Cortex of kidney (tissue), 1 donor: ENCODE results near the gene SENP3.

Experiments
- DNase-seq: peaks from one replicate; lab custom pipeline; 2025; lab: John Stamatoyannopoulos, UW

The SENP3 gene

DNA sequence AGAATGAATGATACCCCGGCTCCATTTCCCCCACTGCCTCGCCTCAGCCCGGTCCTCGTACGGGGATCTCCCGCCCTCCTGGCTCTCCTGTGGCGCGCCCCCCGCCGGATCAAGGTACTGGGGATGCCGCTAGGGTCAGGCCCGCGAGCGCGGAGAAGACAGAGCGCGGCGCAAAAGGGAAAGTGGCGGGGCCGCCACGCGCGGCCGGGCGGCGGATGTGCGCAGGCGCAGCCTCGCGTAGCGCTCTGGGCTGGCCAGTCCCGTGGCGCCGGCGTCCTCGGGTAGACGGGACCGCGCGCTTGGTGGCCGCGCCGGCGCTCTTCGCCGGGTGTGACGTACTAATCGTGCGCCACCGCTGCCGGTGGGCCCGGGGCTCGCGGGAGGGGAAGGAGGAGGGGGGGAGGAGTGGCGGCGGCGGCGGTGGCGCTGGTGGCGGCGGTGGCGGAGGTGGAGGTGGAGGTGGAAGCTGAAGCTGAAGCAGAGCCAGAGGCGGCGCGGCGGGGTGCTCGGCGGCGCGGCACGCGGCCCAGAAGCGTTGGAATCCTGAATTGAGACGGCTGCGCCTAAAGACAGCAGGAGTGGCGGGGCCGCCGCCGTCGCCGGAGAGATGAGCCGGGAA, at the start of gene SENP3:
TSS of gene SENP3 (plus strand) at position 331 of the 619 bp plus-strand sequence. CDS start 1,158 bp downstream, outside the sequence.
- peak; percentile 51 for DNase-seq

DNA sequence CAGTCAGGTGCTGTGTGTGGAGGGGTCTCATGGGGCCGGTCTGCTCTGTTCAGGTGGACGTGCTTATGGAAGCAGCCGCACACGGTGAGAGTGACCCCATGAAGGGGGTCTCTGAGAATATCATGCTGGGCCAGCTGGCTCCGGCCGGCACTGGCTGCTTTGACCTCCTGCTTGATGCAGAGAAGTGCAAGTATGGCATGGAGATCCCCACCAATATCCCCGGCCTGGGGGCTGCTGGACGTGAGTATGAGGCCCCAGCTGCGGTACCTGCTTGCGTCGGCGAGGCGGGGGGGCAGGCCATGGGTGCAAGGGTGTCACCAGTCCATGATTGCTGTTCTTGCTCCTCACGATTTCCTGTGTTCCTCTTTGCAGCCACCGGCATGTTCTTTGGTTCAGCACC, 49.6 kb upstream of the SENP3 start:
- DNase-seq = no peak

DNA sequence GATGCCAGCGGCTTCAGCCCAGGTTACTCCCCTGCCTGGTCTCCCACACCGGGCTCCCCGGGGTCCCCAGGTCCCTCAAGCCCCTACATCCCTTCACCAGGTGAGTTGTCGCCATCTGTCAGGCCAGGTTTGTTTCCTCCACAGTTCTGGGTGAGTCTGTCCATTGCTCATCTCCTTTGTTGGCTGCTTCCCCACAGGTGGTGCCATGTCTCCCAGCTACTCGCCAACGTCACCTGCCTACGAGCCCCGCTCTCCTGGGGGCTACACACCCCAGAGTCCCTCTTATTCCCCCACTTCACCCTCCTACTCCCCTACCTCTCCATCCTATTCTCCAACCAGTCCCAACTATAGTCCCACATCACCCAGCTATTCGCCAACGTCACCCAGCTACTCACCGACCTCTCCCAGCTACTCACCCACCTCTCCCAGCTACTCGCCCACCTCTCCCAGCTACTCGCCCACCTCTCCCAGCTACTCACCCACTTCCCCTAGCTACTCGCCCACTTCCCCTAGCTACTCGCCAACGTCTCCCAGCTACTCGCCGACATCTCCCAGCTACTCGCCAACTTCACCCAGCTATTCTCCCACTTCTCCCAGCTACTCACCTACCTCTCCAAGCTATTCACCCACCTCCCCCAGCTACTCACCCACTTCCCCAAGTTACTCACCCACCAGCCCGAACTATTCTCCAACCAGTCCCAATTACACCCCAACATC, 48.7 kb upstream of the SENP3 start:
- DNase-seq = no peak

DNA sequence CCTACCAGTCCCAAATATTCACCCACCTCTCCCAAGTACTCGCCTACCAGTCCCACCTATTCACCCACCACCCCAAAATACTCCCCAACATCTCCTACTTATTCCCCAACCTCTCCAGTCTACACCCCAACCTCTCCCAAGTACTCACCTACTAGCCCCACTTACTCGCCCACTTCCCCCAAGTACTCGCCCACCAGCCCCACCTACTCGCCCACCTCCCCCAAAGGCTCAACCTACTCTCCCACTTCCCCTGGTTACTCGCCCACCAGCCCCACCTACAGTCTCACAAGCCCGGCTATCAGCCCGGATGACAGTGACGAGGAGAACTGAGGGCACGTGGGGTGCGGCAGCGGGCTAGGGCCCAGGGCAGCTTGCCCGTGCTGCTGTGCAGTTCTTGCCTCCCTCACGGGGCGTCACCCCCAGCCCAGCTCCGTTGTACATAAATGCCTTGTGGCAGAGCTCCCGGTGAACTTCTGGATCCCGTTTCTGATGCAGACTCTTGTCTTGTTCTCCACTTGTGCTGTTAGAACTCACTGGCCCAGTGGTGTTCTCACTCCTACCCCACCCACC, 47.8 kb upstream of the SENP3 start:
- DNase-seq = no peak

DNA sequence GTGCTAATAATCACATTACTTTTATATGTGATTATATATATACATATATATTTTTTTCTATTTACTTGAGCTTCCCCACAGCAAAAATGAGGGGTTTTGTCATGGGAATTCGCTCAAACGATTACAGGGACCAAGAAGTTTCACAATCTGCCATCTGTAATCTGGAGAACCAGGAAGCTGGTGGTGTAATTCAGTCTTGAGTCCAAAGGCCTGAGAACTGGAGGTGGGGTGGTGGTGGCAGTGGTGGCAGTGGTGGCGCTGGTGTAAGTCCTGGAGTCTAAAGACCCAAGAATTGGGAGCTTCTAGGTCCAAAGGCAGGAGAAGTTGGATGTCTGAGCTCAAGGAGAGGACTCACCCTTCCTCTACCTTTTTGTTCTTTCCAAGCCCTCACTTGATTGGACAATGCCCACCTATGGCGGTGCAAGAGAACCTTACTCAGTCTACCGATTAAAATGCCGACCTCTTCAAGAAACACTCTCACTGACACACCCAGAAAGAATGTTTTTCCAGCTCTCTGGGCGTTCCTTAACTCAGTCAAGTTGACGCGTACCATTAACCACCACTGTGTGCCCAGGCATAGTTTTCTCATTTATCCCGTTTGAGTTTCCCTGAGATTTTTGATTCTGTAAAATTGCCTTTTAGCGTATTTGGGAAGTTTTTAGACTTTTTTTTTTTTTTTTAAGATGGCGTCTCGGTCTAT, 45.7 kb upstream of the SENP3 start:
- DNase-seq = no peak

DNA sequence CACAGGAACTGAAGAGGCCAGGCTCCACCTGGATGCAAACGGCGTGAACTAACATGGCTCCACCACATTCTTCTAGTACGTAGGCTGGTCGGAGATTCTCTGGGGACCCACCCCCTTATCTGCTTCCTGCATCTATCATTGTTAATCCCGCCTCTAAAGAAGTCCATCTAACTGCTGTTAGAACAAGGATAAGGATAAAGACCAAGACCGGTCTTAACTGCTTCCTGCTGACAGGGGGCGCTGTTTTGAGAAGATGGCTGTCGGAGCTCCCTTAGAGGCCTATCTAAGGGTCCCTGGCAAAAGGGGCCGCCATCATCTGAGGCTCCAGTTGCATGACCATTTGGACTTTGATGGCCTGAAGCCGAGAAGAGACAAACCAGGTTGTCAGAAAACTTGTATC, 38.7 kb upstream of the SENP3 start:
- no peak for DNase-seq

DNA sequence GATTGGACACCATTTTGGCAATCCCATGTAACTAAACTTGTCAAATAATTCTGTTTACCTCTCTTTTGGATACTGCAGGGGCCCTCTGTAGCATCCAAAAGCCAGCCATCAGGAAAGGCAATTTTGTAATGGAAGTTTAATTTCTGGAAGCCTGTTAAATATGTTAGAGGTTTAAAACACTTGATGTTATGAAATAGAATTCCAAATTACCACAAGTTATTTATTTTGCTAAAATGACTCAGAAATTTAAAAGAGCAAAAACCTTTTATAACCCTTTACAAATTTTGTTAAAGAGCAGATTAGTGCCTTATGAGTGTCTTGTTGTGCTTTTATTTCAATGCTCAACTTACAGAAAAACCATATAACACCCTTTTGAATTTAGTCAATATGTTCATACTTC, 32.9 kb upstream of the SENP3 start:
- DNase-seq = no peak

DNA sequence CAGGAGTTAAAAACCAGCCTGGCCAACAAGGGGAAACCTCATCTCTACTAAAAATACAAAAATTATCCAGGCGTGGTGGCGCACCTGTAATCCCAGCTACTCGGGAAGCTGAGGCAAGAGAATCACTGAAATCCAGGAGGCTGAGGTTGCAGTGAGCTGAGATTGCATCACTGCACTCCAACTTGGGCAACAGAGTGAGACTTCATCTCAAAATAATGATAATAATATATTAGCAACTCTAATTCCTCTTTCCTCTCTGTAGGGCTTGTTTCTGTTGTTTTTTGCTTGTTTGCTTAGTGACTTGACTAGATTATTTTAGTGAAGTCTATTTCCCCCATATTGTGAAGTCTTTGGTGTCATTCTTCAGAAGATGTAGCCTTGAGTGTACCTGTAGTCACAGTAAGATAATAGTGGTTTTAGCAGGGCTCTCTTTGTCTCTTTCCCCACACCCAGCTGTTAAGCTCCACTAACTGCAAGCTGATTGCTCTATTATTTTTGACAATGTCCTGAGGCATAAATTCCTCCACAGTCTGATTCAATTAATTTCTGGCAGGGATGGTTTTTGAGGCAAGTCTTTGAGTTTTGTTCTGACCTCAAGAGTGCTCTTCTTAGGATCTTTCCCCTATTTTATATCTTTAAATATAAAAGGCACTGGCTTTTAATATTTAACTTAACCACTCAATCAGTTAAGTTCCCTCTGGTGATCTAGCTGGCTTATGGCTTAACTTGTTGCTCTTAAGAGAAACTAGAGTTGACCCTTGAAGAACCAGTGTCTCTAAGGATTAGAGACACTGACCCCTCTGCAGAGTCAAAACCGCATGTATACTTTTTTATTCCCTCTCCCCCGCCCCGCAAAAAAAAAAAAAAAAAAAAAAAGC, 31.5 kb upstream of the SENP3 start:
- no peak for DNase-seq

DNA sequence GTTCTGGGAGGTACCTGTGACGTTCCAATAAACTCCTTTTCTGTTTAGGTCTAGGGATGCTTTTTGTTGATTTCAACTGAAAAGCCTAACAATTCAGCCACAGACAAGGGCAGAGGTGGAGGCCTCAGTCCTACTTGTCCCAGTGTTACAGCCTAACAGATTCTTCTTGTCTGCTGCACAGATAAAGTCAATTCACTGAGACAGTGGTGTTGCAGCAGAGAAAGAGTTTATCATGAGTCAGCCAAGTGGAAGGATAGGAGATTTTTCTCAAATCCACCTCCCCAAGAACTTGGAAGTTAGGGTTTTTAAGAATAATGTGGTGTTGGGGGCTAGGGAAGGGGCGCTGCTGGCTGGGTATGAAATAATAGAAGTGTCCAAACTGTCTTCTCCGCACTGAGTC, 23.7 kb upstream of the SENP3 start:
- DNase-seq = no peak

DNA sequence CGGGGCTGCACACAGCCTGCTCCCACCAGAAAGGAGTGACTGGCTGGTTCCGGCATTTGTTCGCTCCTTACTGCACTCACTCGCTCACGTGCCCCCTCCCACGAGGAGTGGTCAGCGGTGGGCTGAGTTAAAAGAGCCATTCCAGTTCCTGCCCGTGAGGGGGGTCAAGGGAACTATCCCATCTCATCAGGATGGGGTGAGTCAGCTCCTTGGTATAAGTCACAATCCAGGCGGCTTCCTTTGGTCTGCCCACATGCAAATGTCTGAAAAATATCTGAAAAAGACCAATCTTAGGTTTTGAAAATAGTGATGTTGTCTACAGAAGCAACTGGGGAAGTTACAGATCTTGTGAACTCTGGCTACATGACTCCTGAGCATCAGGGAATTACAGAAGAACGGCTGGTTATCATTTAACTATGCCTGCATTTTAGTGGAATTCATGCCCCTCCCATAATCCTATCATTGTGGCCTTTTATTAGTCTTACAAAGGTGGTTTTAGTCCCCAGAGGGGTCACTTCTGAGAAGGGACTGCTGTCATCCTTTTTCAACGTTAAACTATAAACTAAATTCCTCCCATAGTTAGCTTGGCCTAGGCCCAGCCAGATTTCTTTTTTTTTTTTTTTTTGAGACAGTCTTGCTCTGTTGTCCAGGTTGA, 22.7 kb upstream of the SENP3 start:
- no peak for DNase-seq

DNA sequence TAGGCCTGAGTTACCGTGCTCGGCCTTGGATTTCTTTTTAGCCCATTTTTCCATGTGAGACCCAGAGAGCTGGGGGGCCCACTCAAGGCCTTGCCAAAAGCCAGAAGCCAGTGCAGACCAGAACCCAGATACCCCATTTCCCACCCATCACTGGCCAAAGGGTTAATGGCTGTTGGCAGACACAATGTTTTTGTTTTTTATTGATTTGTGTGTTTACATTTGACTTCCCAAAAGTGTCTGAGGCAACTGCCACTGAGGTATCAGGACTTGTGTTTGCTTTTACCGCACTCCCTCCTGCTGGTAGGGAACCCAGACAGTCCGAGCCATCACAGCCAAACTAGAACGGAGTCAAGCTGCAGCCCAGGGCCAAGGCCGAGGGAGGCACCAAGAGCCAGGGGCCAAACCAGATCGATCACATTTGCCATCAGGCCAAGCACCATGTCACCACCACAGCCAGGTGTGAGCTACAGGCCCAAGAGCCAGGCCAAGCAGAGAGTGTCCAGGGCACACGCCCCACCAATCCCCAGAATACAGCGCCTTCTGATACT, 20.6 kb upstream of the SENP3 start:
- DNase-seq = no peak

DNA sequence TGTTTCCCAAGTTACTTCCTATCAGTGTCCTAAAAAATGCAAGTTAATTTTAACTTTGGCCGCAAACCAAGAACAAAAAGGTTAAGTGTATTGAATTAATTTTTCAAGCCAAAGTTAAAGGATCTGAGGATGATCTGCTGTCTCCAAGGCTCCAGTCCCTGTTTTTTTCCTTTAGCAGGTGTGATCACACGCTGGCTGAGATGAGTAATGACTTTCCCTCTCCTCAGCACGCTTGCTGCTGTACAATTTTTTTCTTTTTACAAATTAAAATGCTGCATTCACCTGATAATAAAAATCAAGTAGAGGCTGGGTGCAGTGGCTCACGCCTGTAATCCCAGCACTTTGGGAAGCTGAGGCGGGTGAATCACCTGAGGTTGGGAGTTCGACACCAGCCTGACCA, 16.8 kb upstream of the SENP3 start:
- DNase-seq = no peak

DNA sequence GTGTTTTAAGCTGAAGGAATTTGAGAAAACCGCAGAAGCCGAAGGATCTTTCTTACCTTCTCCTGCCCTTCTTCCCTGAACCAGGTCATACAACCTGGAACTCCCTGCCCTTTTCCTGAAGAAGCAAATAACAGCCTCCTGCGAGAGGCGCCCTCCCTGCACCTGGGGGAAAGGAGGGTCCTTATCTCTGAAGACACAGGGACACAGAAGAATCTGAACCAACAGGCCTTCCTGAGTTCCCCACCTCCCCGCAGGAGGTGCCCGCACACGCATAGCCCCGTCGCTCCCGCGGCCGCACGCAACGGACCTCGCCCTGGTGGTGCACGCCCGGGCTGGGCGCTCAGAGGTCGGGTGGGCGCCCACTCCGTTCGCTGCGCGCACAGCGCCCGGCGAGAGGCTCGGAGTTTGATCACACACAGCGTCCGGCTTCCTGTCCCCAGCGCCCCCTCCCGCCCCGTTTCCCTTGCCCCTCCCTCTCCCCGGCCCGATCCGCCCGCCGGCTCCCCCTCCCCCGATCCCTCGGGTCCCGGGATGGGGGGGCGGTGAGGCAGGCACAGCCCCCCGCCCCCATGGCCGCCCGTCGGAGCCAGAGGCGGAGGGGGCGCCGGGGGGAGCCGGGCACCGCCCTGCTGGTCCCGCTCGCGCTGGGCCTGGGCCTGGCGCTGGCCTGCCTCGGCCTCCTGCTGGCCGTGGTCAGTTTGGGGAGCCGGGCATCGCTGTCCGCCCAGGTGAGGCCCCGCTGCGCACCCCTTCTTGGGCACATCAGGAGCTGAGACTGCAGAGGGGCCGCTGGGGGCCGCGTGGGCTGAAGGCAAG, 12.9 kb upstream of the SENP3 start, which contains the start of gene TNFSF12:
TSS of gene TNFSF12 (plus strand) at position 474 of the 816 bp plus-strand sequence. CDS start at position 570, 96 bp downstream.
- no peak for DNase-seq

DNA sequence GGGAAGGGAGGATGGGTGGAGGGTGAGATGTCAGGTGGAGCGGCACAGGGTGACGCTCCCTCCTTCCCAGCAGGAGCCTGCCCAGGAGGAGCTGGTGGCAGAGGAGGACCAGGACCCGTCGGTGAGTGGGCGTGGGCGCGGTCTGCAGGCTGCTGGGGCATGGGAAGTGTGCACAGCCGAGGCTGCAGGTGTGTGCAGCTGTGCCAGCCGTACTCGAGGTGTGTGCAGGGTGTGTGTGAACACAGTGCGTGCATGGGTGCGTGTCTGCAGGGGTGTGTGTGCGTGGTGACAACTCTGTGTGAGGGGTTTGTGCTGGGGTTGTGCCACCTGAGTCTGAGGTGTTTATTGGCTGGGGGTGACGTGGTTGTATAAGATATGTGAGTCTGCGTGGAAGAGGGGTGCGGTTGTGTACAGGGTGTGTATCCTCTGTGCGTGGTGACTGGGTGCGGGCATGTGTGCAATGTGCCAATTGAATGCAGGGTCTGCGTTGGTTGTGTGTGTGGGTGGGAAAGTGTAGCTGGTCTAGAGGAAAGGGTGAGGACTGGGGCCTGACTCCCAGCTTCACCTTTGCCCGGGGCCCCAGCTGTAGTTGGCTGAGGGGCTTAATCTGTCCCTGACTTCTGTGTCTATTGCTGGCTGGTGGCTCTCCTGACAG, 12.2 kb upstream of the SENP3 start:
- no peak for DNase-seq

DNA sequence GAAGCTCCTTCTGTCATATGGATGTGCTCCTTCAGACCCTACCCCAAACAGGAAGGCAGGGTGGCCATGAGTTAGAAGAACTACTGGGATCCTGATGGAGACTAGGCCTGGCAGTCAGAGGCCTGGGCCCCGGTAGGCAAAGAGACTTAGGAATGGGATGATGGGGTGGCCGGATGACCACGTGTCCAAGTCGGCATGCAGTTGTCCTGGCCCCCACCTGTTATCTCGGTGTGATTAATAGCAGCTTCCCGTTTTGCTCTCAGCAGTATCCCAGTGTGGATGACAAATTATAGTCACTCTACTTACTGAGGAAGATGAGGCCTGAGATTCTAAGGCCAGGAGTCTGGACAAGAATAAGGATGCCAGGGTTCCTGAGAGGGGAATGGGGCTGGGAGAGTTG, 11.4 kb upstream of the SENP3 start:
- DNase-seq = no peak

DNA sequence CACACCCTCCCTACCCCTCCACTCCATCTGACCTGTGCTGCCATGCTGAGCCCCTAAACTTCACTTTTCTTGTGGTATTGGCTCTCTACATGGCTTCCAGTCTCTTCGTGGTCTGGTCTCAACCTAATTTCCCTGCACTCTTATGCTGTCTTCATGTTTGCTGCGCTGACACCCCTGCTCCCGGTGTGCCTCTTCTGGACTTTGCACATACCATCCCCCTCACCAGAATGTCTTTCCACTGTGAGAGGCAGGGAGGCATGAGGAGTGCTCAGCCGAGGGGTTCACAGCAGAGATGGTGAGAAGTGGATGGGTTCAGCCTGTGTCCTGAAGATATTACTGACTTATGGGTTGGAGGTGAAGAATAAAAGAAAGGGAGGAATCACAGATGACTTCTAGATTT, 10.3 kb upstream of the SENP3 start:
- no peak for DNase-seq

DNA sequence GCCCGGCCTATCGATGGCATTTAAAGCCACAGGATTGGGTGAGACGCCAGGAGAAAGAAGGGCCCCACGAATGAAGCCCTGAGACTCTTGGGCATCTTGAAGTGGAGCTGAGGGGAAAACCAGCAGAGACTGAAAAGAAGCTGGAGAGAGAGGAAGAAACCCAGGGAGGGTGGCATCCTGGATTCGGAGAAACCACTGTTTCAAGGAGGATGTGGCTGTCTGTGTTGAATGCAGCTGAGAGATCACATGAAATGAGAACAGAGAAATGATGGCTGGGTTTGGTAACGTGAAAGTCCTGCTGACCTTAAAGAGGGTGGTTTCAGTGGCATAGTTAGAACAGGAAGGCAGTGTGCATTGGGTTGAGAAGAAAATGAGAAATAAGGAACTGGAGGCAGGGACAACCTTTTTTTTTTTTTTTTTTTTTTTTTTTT, 9.1 kb upstream of the SENP3 start:
- no peak for DNase-seq

DNA sequence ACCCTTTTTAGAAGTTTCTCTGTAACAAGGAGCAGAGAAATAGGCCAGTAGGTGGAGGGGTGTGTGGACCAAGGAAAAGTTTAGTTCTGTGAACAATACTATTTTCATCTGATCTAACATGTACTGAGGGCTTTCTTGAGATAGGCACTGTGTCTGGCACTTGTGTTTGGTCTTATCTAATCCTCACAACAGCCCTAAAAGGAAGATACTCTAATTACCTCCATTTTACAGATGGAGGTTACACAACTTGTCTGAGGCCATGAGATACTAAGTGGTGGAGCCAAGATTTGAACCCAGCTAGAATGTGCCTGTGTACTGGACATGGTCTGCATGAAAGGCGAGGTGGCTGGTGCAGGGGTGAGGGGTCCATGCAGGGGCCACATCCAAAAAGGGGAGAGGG, 8.4 kb upstream of the SENP3 start:
- DNase-seq = no peak

DNA sequence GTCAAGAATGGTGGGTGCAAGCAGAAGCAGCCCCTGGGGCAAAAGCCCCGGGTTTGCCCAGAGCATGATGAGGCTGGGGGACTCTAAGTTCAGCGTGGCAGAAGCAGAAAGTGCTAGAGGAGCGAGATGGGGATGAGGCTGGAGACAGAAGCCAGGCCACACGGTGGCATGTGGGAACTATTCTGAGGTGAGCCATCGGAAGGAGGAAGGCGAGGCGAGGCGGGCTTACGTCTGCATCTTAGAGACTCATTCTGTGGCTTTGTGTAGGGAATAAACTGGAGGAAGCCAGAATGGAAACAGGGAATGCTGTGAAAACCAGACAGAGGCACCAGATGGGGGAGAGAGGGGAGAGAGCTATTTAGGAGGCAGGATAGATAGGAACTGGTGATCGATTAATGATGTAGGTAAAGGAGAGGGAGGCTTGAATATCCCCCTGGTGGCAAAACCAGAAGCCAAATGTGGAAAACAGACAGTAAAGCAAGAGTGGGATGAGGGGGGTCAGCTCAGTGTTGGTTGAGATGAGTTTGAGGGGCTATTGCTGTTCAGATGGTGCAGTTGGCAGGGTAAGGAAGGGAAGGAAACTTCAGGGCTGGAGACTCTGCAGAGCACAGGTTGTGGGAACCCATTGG, 6.3 kb upstream of the SENP3 start:
- DNase-seq = no peak
